Astrocyte of the spinal cord (primary cell): ENCODE measurements around the gene BACE1.
"Not testable (repeated sequence)": the region's sequence is repeated elsewhere in the genome, so short reads cannot be mapped to it uniquely, and the experiment has no call there.

Source experiments
- DNase-seq: peaks from one replicate; pipeline ENCODE4 v3.0.0; 2011; ENCODE audit warnings: low read depth, low spot score
- H3K4me3 ChIP-seq: 2 replicates; pipeline ENCODE4 v1.5.1; 2011; ENCODE audit warnings: low read depth, mild to moderate bottlenecking, low read length, moderate library complexity
- CTCF ChIP-seq: IDR thresholded peaks from 2 replicates; pipeline ENCODE4 v1.5.1; 2012; ENCODE audit warnings: low read depth, mild to moderate bottlenecking, low read length, inconsistent platforms
- in situ Hi-C: cut with HindIII; loops from 2 replicates; pipeline ENCODE4 v1.10.0; 2017; ENCODE audit warnings: low sequenced_read_pairs

The BACE1 gene

GRCh38 chr11:117265745-117266144, 50.3 kb downstream of the BACE1 start:
- no peak for TF ChIP-seq CTCF
- in situ Hi-C loops, result no loop called here
- no peak for DNase-seq
- no peak overlapping the region for H3K4me3 ChIP-seq

GRCh38 chr11:117264624-117265323, 51.3 kb downstream of the BACE1 start:
- in situ Hi-C loops, DNase-seq, H3K4me3 ChIP-seq: not testable (repeated sequence)

DNA sequence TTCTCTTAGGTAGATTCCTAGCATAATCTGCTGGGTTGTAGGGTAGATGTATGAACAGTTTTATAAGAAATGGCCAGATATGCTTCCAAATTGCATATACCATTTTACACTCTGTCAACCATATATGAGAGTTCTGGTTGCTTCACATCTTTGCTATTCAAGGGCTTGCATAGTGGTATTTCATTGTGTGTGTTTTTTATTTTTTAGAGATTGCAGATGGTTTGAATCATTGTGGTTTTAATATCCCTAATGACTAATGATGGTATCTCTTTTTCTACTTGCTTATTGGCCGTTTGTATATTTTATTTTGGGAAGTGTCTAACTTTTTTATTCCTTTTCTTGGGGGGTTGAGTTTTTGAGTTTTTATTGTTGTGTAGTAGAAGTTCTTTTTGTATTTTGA, 56.6 kb downstream of the BACE1 start:
- peak; percentile 59 for DNase-seq

DNA sequence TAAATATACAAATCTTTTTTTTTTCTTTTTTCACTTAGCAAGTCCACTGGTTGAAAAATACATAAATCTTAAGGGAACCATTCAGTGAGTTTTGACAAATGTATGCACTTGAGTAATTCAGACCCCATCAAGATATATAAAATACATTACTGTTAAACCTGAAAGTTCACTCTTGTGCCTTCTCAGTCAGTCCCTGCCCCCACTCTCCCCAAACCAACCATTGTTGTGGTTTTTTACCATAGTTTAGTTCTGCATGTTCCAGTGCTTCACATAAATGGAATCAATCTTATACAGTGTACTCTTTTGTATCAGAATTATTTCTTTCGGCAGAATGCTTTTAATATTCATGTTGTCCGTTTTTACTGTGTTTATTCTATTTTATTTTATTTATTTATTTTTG, 57.5 kb downstream of the BACE1 start:
- in situ Hi-C loops, result no loop called here
- no peak overlapping the region for H3K4me3 ChIP-seq
- TF ChIP-seq CTCF, result no peak
- no peak for DNase-seq

More for the DNA sequence above, 56.6 kb downstream of the BACE1 start:
- no peak for TF ChIP-seq CTCF
- in situ Hi-C loops, result no loop called here
- no peak overlapping the region for H3K4me3 ChIP-seq

DNA sequence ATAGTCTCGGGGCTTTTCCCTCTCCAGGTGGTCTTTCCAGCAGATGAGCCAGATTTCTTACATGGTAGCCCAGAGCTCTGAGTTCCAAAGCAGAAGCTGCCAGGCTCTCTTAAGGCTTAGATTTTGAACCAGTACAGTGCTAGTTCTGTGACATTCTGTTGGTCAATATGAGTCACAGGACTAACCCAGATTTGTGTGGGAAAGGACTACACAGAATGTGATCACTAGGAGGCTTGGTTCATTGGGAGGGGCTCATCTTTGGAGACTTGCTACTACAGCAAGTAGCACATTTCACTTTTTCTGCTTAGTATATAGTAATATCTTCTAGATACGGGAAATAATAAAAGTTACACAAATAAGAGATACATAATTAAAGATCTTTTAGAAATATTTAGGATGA, 59.5 kb downstream of the BACE1 start:
- no peak for TF ChIP-seq CTCF
- in situ Hi-C loops, result no loop called here
- no peak overlapping the region for H3K4me3 ChIP-seq
- DNase-seq, result peak; percentile 50

DNA sequence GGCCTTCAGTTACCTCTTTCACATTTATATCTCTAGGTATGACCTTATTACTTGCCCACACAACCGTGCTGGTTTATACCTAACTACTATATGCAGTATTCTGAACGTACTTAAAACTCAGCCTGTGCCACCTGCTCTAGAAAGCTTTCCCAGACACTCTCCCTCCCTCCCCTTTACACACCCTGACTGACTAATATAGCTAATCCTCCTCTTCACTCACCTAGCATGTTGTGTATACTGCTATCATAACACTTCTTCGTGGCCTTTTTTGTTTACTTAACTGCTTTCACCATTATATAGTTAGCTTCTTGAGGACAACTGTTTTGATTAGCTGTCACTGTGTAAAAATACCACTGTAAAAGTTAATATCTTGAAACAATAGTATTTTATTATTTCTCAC, 60.1 kb downstream of the BACE1 start:
- DNase-seq, result no peak
- no peak for TF ChIP-seq CTCF
- H3K4me3 ChIP-seq, result no peak overlapping the region
- in situ Hi-C loops, result no loop called here

GRCh38 chr11:117251506-117251905, 64.5 kb downstream of the BACE1 start:
- in situ Hi-C loops, result no loop called here
- H3K4me3 ChIP-seq, result no peak overlapping the region
- TF ChIP-seq CTCF, result no peak
- no peak for DNase-seq
